GM23338 (cell line): ENCODE results near the gene SRSF9. TPM values are rescaled to one million over a fixed set of nuclear protein-coding genes. Genes with fewer than 3 reads are reported as not detected.

Experiments used
- ATAC-seq: fragments of 200-7000 bp; cut with Tn5 transposase; 3 replicates; pipeline ENCODE4 v1.9.1; 2020
- DNase-seq: peaks from one replicate; pipeline ENCODE4 v3.0.0-alpha.2; 2015; ENCODE audit warnings: low spot score
- H2AFZ ChIP-seq: fragments of 200-600 bp; sonication (generic); 2 replicates; pipeline ENCODE4 v1.8.0; 2016; ENCODE audit warnings: antibody characterized with exemption, mild to moderate bottlenecking, moderate library complexity
- H3F3A ChIP-seq: fragments of 200-600 bp; sonication (generic); replicated peaks from 2 replicates; pipeline ENCODE4 v1.8.0; 2017; ENCODE audit warnings: antibody characterized with exemption, mixed run types, low read depth
- H3K27ac ChIP-seq: fragments of 200-600 bp; sonication (generic); 2 replicates; pipeline ENCODE4 v1.6.1; 2016; ENCODE audit warnings: low read depth
- H3K27me3 ChIP-seq: fragments of 200-600 bp; sonication (generic); 2 replicates; pipeline ENCODE4 v1.8.0; 2016; ENCODE audit warnings: mild to moderate bottlenecking, mixed run types, moderate library complexity; ENCODE audit not compliant: insufficient read depth
- H3K36me3 ChIP-seq: fragments of 200-600 bp; sonication (generic); 2 replicates; pipeline ENCODE4 v1.8.0; 2016; ENCODE audit warnings: mild to moderate bottlenecking; ENCODE audit not compliant: insufficient read depth
- H3K4me1 ChIP-seq: fragments of 200-600 bp; sonication (generic); 2 replicates; pipeline ENCODE4 v1.8.0; 2016; ENCODE audit warnings: mild to moderate bottlenecking, moderate library complexity; ENCODE audit not compliant: insufficient read depth
- H3K4me2 ChIP-seq: fragments of 200-600 bp; sonication (generic); 2 replicates; pipeline ENCODE4 v1.7.1; 2017; ENCODE audit warnings: mixed run types
- H3K4me3 ChIP-seq: fragments of 200-600 bp; sonication (generic); 2 replicates; pipeline ENCODE4 v1.6.1; 2016; ENCODE audit warnings: mixed run types
- H3K79me2 ChIP-seq: fragments of 200-600 bp; sonication (generic); replicated peaks from 2 replicates; pipeline ENCODE4 v1.8.0; 2017; ENCODE audit warnings: mild to moderate bottlenecking; ENCODE audit not compliant: insufficient read depth
- H3K9me2 ChIP-seq: fragments of 200-600 bp; sonication (generic); 2 replicates; pipeline ENCODE4 v1.8.0; 2017; ENCODE audit not compliant: insufficient read depth
- H4K20me1 ChIP-seq: fragments of 200-600 bp; sonication (generic); replicated peaks from 2 replicates; pipeline ENCODE4 v1.8.0; 2017; ENCODE audit warnings: mild to moderate bottlenecking; ENCODE audit not compliant: insufficient read depth
- H3K27ac Mint-ChIP-seq: 2 replicates; pipeline ENCODE4 v1.8.0; 2020; ENCODE audit warnings: inconsistent platforms, mild to moderate bottlenecking, moderate library complexity, mixed read lengths
- H3K27me3 Mint-ChIP-seq: 3 replicates; pipeline ENCODE4 v1.8.0; 2022; ENCODE audit warnings: low read depth, mild to moderate bottlenecking, moderate library complexity, mixed read lengths, inconsistent platforms; ENCODE audit not compliant: insufficient read depth, poor library complexity
- H3K36me3 Mint-ChIP-seq: 3 replicates; pipeline ENCODE4 v1.8.0; 2021; ENCODE audit warnings: low read depth, mild to moderate bottlenecking, inconsistent platforms, moderate library complexity, mixed read lengths
- H3K4me1 Mint-ChIP-seq: 3 replicates; pipeline ENCODE4 v1.8.0; 2020; ENCODE audit warnings: mild to moderate bottlenecking, inconsistent platforms, mixed read lengths
- H3K4me3 Mint-ChIP-seq: 3 replicates; pipeline ENCODE4 v1.8.0; 2021; ENCODE audit warnings: moderate library complexity, mild to moderate bottlenecking, inconsistent platforms, mixed read lengths
- H3K9me3 Mint-ChIP-seq: 3 replicates; pipeline ENCODE4 v1.8.0; 2020; ENCODE audit warnings: moderate library complexity, mild to moderate bottlenecking, inconsistent platforms, mixed read lengths
- CREB1 ChIP-seq: fragments of 250-450 bp; sonication (Bioruptor Pico); IDR thresholded peaks from 2 replicates; pipeline ENCODE4 v1.5.0; 2020; ENCODE audit warnings: low read depth, mild to moderate bottlenecking, moderate library complexity
- CTCF ChIP-seq, 2 experiments: fragments of 200-600 bp in 1 of 2; sonication (generic) in 1 of 2; conservative IDR thresholded peaks; 2 replicates each; pipeline versions ENCODE4 v1.5.1 to v1.6.1; 2016 to 2017; ENCODE audit warnings: antibody characterized with exemption in 2 of 2, low read depth in 2 of 2, mild to moderate bottlenecking in 2 of 2, moderate library complexity in 1 of 2
- EZH2 ChIP-seq: fragments of 200-600 bp; sonication (generic); IDR thresholded peaks from one replicate; pipeline ENCODE4 v1.8.0; 2017; ENCODE audit warnings: antibody characterized with exemption, mild to moderate bottlenecking, low read depth; ENCODE audit not compliant: unreplicated experiment
- EZH2phosphoT487 ChIP-seq: fragments of 200-600 bp; sonication (generic); IDR thresholded peaks from one replicate; pipeline ENCODE4 v1.8.1; 2018; ENCODE audit warnings: antibody characterized with exemption; ENCODE audit not compliant: unreplicated experiment
- JUNB ChIP-seq: IDR thresholded peaks from one replicate; pipeline ENCODE4 v1.6.1; 2016; ENCODE audit warnings: antibody characterized with exemption; ENCODE audit not compliant: unreplicated experiment
- NANOG ChIP-seq: IDR thresholded peaks from 2 replicates; pipeline ENCODE4 v1.6.1; 2016; ENCODE audit warnings: antibody characterized with exemption, borderline replicate concordance
- POLR2AphosphoS5 ChIP-seq: IDR thresholded peaks from 2 replicates; pipeline ENCODE4 v1.6.1; 2016; ENCODE audit warnings: antibody characterized with exemption, low read depth
- STAT1 ChIP-seq: IDR thresholded peaks from one replicate; pipeline ENCODE4 v1.6.1; 2016; ENCODE audit warnings: antibody characterized with exemption; ENCODE audit not compliant: unreplicated experiment
- ZNF114 ChIP-seq: fragments of 250-450 bp; sonication (Bioruptor Pico); IDR thresholded peaks from 2 replicates; pipeline ENCODE4 v1.5.0; 2020; ENCODE audit warnings: mild to moderate bottlenecking, moderate library complexity
- ZNF331 ChIP-seq: fragments of 250-450 bp; sonication (Bioruptor Pico); IDR thresholded peaks from 2 replicates; pipeline ENCODE4 v1.5.0; 2020; ENCODE audit warnings: low read depth, mild to moderate bottlenecking, moderate library complexity
- ZNF462 ChIP-seq: fragments of 250-450 bp; sonication (Bioruptor Pico); IDR thresholded peaks from 2 replicates; pipeline ENCODE4 v1.5.0; 2020; ENCODE audit warnings: mild to moderate bottlenecking, moderate library complexity
- polyA plus RNA-seq: library from polyadenylated mRNA; unstranded; fragments of >200 nt; fragmentation: Nextera tagmentation; extraction: Ambion mirVana; gene quantifications from 2 replicates; pipeline ENCODE4 v1.2.1, GENCODE V29; 2016
- total RNA-seq: library from RNA; depleted of rRNA; stranded (reverse); fragments of >200 nt; shearing (Covaris generic); gene quantifications from 2 replicates; pipeline ENCODE4 v1.2.3, GENCODE V29; 2014
- TF ChIP-seq, protein P1 (sequence below): IDR thresholded peaks from 2 replicates; pipeline ENCODE4 v1.6.1; 2016; ENCODE audit warnings: antibody characterized with exemption

The SRSF9 gene
- total and polyA plus RNA-seq, 2 experiments from 2014 or later: 250 to 481 TPM

- Mint-ChIP-seq H3K36me3 (peaks cover 73% of the 10 kb centered on the region), H3K4me3 (peak overlapping the region; percentile 99), H3K27ac (no peak overlapping the region), H3K9me3 (no peaks in the 10 kb centered on the region), H3K4me1 (peaks cover 17% of the 10 kb centered on the region), H3K27me3 (peaks cover 16% of the 10 kb centered on the region)
- peak overlapping the region; percentile 84 for H3K4me2 ChIP-seq
- no peak for ATAC-seq
- H3K36me3 ChIP-seq: peaks cover 33% of the 10 kb centered on the region
- peaks cover 84% of the 10 kb centered on the region for H3K79me2 ChIP-seq
- H3K9me2 ChIP-seq: no peaks in the 10 kb centered on the region
- peak overlapping the region; percentile 97 for H3K4me3 ChIP-seq
- H3K4me1 ChIP-seq: peaks cover 20% of the 10 kb centered on the region
- TF ChIP-seq CTCF (conservative IDR thresholded peaks at IDR 0.05; ENCODE audit: low read depth in 2 of 2) (no peak), ZNF462 (CRISPR knock-in tag) (no peak), JUNB (no peak), NANOG (no peak), EZH2 (no peak), POLR2AphosphoS5 (no peak), EZH2phosphoT487 (no peak), CREB1 (CRISPR knock-in tag) (no peak), STAT1 (no peak), ZNF331 (no peak), ZNF114 (no peak)
- TF ChIP-seq, protein P1, sequence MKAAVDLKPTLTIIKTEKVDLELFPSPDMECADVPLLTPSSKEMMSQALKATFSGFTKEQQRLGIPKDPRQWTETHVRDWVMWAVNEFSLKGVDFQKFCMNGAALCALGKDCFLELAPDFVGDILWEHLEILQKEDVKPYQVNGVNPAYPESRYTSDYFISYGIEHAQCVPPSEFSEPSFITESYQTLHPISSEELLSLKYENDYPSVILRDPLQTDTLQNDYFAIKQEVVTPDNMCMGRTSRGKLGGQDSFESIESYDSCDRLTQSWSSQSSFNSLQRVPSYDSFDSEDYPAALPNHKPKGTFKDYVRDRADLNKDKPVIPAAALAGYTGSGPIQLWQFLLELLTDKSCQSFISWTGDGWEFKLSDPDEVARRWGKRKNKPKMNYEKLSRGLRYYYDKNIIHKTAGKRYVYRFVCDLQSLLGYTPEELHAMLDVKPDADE: no peak
- DNase-seq: no peak
- H3K27me3 ChIP-seq: no peaks in the 10 kb centered on the region
- H3F3A ChIP-seq: peaks cover 33% of the 10 kb centered on the region
- peaks cover 33% of the 10 kb centered on the region for H4K20me1 ChIP-seq
- H3K27ac ChIP-seq: no peak overlapping the region
- no peak overlapping the region for H2AFZ ChIP-seq
Measured at GRCh38 chr12:120444676-120445075, 24.9 kb downstream of the SRSF9 start.
